ENCODE measurements around the gene ZSCAN5B.

Gene ZSCAN5B

DNA sequence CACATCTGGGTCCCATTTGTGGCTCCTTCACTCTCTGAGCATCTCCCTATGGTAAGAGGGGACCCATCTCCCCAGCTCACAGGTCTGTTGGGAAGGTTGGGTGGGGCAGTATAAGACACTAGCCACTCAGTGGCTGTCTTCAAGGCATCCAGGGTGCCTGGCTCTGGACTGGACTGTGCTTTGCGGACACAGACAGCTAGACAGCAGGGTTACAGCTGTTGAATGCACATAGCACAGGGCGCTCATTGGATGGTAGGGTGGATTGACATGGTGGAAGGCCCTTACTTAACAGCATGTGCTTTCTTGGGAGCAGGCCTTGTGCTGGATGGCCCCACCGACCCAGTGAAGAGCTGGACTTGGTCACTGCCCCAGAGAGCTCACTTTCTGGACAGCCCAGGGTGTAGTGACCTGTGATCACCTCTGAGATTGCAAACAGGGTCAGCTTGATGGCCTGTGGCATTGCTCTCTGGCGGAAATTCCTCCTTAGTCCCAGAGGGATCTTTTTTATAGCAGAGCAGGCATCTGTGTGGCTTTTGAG is 54.6 kb downstream of the ZSCAN5B start:
- DNase-seq = no peak

DNA sequence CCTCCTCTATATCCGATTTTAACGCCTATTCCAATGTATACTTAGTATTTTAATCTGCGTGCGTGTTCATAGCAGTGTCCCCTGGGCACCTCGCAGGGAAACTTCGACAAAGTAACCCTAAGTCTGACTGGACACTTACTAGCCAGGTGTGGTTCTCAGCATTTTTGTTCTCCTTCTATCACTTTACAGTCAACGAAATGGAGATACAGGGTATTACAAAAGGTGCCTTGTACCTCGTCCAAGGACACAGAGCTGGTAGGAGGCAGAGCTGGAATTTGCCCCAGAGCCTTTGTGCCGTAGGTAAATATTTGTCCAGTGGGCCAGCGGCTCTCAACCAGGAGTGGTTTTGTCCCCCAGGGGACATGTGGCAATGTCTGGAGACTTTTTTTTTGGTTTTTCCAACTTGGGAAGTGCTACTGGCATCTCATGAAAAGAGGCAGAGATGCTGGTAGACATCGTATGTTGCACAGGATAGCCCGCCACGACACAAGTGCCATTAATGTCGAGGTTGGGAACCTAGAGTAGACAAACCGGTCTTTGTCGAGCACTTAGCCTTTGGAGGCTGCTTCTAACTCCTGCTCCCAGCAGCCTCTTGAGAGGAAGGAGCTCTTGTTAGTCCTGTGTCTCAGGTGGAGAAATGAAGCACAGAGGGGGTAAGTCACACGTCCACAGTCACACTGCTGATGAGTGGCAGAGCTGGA is 55.3 kb downstream of the ZSCAN5B start:
- no peak for DNase-seq

DNA sequence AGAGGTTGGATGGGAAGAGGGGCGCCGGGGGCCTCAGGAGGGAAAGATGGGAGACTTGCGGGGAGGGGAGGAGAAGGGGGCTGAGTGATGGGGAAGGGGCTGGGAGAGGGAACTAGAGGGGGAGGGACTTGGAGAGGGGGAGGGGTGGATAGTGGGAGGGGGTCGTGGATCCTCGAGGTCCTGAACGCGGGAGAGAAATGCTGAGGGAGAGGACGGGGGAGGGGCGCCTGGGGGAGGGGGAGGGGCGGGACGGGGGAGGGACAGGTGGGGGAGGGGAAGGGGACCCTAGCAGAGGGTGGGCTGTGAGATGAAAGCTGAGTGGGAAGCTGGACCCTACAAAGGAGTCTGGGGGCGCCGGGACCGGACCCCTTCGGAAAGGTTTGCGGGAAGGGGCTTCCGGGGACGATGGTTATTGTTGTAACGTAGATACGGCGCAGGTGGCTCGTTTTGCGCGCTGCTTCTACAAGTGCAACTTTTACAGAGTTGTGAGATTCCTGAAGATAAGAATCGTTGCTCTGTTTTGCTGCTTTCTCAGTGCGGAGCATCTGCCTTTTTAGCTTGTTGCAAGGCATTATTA is 56.1 kb downstream of the ZSCAN5B start:
- peak; percentile 21 for DNase-seq

DNA sequence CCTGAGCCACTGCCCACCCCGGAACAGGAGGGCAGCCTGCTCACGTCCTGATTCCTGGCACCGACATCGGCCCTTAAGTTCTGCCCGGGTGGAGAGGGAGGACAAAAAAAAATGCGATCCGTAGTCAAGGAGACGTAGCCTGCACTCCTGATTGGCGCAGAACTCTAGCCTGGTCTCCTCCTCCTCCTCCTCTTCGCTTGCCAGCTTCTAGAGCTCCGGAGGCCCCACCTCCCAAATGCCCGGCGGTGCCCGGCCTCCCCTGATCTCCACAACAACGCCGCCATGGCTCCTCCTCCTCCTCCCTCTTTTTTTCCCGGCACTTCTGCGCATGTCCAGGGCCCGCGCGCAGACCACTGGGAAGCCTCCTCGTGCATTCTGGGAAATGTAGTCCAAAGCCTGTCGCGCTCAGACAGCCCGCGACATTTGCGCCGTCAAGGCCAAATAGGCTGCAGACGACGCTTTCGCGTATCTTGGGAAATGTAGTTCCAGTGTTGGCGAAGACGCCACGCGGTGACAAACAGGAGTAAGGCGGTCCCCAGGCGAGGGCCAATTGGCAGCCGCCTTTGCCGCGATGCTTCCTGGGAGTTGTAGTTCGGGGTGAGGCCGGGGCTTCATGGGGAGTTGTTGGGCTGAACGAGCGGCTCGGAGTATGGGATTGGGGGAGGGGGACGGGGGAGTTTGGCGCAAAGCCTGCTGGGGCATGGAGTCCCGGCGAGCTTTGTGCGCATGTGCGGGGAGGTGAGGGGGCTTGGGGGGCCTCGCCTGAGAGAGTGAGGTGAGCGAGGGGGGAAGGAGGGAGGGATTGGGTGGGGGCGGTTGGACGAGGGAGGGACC is 56.8 kb downstream of the ZSCAN5B start, which contains the start of gene ZNF444:
Gene ZNF444, plus strand, starts transcription at position 705 of the 834 bp plus-strand sequence. CDS start 5,625 bp downstream, outside the sequence.
- DNase-seq = peak; percentile 99

DNA sequence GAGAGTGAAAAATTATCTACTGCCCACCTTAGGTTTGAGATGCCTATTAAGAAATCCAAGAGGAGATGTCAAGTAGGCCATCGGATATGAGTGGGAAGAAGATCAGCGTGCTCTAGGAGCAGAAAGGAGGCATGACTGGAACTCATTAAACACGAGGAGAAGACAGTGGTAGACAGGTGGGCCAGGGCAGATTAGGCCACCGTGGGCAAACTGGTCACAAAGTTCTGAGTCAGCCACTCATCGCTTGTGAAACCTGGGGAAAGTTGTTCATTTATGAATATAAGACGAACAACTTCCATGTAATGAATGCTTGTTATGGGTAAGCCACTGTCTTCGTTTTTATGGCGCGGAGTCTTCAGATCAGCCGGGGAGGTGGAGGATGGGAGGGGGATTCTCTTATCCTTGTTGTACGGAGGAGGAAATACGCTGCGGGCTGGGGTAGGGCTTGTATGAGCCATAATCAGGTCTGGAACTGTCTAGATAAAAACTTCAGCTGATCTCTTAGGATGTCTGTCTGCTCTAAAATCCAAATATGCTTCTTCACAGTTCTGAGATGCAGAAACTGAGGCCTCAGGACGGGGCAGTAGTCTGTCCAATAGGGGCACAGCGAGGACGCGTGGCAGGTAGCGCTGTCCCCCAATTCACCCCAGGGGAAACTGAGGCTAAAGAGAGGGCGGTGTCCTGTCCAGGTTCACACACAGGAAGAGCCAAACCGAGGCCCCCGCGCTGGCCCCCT is 57.6 kb downstream of the ZSCAN5B start:
- no peak for DNase-seq

Measured in stimulated activated CD4-positive, alpha-beta T cell treated with anti-CD3 and anti-CD28 coated beads, Interleukin-4, amount 100 ng/mL, for 1 hour (primary cell).